ENCODE results near the gene DERA. TPM values are rescaled to one million over a fixed set of nuclear protein-coding genes. Genes with fewer than 3 reads are reported as not detected.

Gene DERA
- total and polyA plus RNA-seq, 4 experiments from 2014 or later, result 11.2 to 52.2 (median 18.5) TPM

GRCh38 chr12:15886372-15887042, 24.6 kb upstream of the DERA start:
- peaks cover 56% of the 10 kb centered on the region for H3K4me1 ChIP-seq (ENCODE audit: insufficient read depth, low read length)
- H3K27me3 Mint-ChIP-seq, result no peaks in the 10 kb centered on the region
- no peaks in the 10 kb centered on the region for H3K27me3 ChIP-seq (ENCODE audit: insufficient read depth, low read length)
- peaks cover 10% of the 10 kb centered on the region for H3K36me3 ChIP-seq (ENCODE audit: insufficient read depth, low read length)
- ChIA-PET POLR2A (ENCODE audit: partially characterized antibody) (interaction anchor here (1.2 kb wide), 1 partner anchor 302 kb away, joined by 3 read pairs; no protein-coding TSS in a partner anchor), CTCF (ENCODE audit: partially characterized antibody) (interaction anchor here (1.8 kb wide), 1 partner anchor 11 kb away, joined by 5 read pairs; no protein-coding TSS in a partner anchor)
- H3K9me3 ChIP-seq (ENCODE audit: control insufficient read depth in 1 of 2, low read length in 2 of 2), result no peaks in the 10 kb centered on the region
- peak overlapping the region in 4 of 7 donors; percentile 9 to 78 (median 48) for H3K27ac Mint-ChIP-seq
- H3K27ac ChIP-seq (ENCODE audit: low read depth, low read length), result no peak overlapping the region
- H3K9me3 Mint-ChIP-seq, result peaks cover 0 to 2% (median 0%) of the 10 kb centered on the region in 8 donors
- peak overlapping the region in 3 of 8 donors; percentile 8 to 15 (median 12) for H3K4me3 Mint-ChIP-seq
- H3K4me3 ChIP-seq (ENCODE audit: low read length in 2 of 2), result no peak overlapping the region
- intact Hi-C loops (cut with micrococcal nuclease), result loop anchor here (10.0 kb wide), 1 partner anchor 922 kb away; the partner anchor contains the start of gene ARHGDIB
- peaks cover 21 to 72% of the 10 kb centered on the region in 2 donors for H3K36me3 Mint-ChIP-seq
- no peak for DNase-seq
- peaks cover 48 to 85% (median 64%) of the 10 kb centered on the region in 4 donors for H3K4me1 Mint-ChIP-seq

GRCh38 chr12:15887043-15887817, 23.9 kb upstream of the DERA start:
- Histone ChIP-seq H3K27me3 (ENCODE audit: insufficient read depth, low read length) (no peaks in the 10 kb centered on the region), H3K4me3 (ENCODE audit: low read length in 2 of 2) (no peak overlapping the region), H3K4me1 (ENCODE audit: insufficient read depth, low read length) (peaks cover 54% of the 10 kb centered on the region), H3K36me3 (ENCODE audit: insufficient read depth, low read length) (peaks cover 14% of the 10 kb centered on the region), H3K9me3 (ENCODE audit: control insufficient read depth in 1 of 2, low read length in 2 of 2) (no peaks in the 10 kb centered on the region), H3K27ac (ENCODE audit: low read depth, low read length) (no peak overlapping the region)
- CTCF ChIA-PET (ENCODE audit: partially characterized antibody), result interaction anchor here (1.2 to 1.8 kb wide), 2 partner anchors 11 to 297 kb away, joined by 3 to 5 read pairs; no protein-coding TSS in a partner anchor
- DNase-seq, result no peak
- H3K27ac Mint-ChIP-seq, result peak overlapping the region in 5 of 7 donors; percentile 29 to 58 (median 52)
- intact Hi-C loops (cut with micrococcal nuclease), result loop anchor here (10.0 kb wide), 1 partner anchor 922 kb away; the partner anchor contains the start of gene ARHGDIB
- peaks cover 41 to 78% (median 60%) of the 10 kb centered on the region in 4 donors for H3K4me1 Mint-ChIP-seq
- H3K36me3 Mint-ChIP-seq, result peaks cover 21 to 71% of the 10 kb centered on the region in 2 donors
- POLR2A ChIA-PET (ENCODE audit: partially characterized antibody), result interaction anchor here (1.2 kb wide), 1 partner anchor 303 kb away, joined by 3 read pairs; no protein-coding TSS in a partner anchor
- H3K27me3 Mint-ChIP-seq, result no peaks in the 10 kb centered on the region
- peaks cover 0 to 1% (median 0%) of the 10 kb centered on the region in 8 donors for H3K9me3 Mint-ChIP-seq
- H3K4me3 Mint-ChIP-seq, result peak overlapping the region in 2 of 8 donors; percentile 12 to 17

- peaks cover 7% of the 10 kb centered on the region for H3K4me1 ChIP-seq (ENCODE audit: insufficient read depth, low read length)
- no peak for DNase-seq
- ChIA-PET CTCF (ENCODE audit: partially characterized antibody) (no interaction called here), POLR2A (ENCODE audit: partially characterized antibody) (no interaction called here)
- Mint-ChIP-seq H3K4me1 (peaks cover 10 to 23% (median 14%) of the 10 kb centered on the region in 4 donors), H3K27me3 (no peaks in the 10 kb centered on the region), H3K36me3 (peaks cover 10 to 66% of the 10 kb centered on the region in 2 donors), H3K9me3 (no peaks in the 10 kb centered on the region), H3K27ac (peak overlapping the region in 2 of 7 donors; percentile 23 to 53), H3K4me3 (no peak overlapping the region)
- no peak overlapping the region for H3K27ac ChIP-seq (ENCODE audit: low read depth, low read length)
- no peak overlapping the region for H3K4me3 ChIP-seq (ENCODE audit: low read length in 2 of 2)
- peaks cover 28% of the 10 kb centered on the region for H3K36me3 ChIP-seq (ENCODE audit: insufficient read depth, low read length)
- no peaks in the 10 kb centered on the region for H3K9me3 ChIP-seq (ENCODE audit: control insufficient read depth in 1 of 2, low read length in 2 of 2)
- intact Hi-C loops (cut with micrococcal nuclease), result no loop called here
- no peaks in the 10 kb centered on the region for H3K27me3 ChIP-seq (ENCODE audit: insufficient read depth, low read length)
These were observed 18.4 kb upstream of the DERA start for GRCh38 chr12:15892645-15893259.

- Mint-ChIP-seq H3K4me1 (peaks cover 6 to 22% (median 11%) of the 10 kb centered on the region in 4 donors), H3K27me3 (no peaks in the 10 kb centered on the region), H3K27ac (peak overlapping the region in 1 of 7 donors; percentile 53), H3K4me3 (no peak overlapping the region), H3K36me3 (peaks cover 14 to 65% of the 10 kb centered on the region in 2 donors), H3K9me3 (no peaks in the 10 kb centered on the region)
- intact Hi-C loops (cut with micrococcal nuclease), result no loop called here
- Histone ChIP-seq H3K27ac (ENCODE audit: low read depth, low read length) (no peak overlapping the region), H3K27me3 (ENCODE audit: insufficient read depth, low read length) (no peaks in the 10 kb centered on the region), H3K36me3 (ENCODE audit: insufficient read depth, low read length) (peaks cover 28% of the 10 kb centered on the region), H3K4me1 (ENCODE audit: insufficient read depth, low read length) (peaks cover 2% of the 10 kb centered on the region), H3K4me3 (ENCODE audit: low read length in 2 of 2) (no peak overlapping the region), H3K9me3 (ENCODE audit: control insufficient read depth in 1 of 2, low read length in 2 of 2) (no peaks in the 10 kb centered on the region)
- no peak for DNase-seq
- ChIA-PET CTCF (ENCODE audit: partially characterized antibody) (no interaction called here), POLR2A (ENCODE audit: partially characterized antibody) (no interaction called here)
These were observed 17.9 kb upstream of the DERA start for GRCh38 chr12:15893260-15893659.

GRCh38 chr12:15896867-15897266, 14.3 kb upstream of the DERA start:
- H3K36me3 Mint-ChIP-seq, result peaks cover 27 to 64% of the 10 kb centered on the region in 2 donors
- Histone ChIP-seq H3K4me1 (ENCODE audit: insufficient read depth, low read length) (no peaks in the 10 kb centered on the region), H3K4me3 (ENCODE audit: low read length in 2 of 2) (no peak overlapping the region), H3K36me3 (ENCODE audit: insufficient read depth, low read length) (peaks cover 20% of the 10 kb centered on the region), H3K27me3 (ENCODE audit: insufficient read depth, low read length) (no peaks in the 10 kb centered on the region), H3K27ac (ENCODE audit: low read depth, low read length) (no peak overlapping the region), H3K9me3 (ENCODE audit: control insufficient read depth in 1 of 2, low read length in 2 of 2) (no peaks in the 10 kb centered on the region)
- ChIA-PET POLR2A (ENCODE audit: partially characterized antibody) (interaction anchor here (1.1 to 1.8 kb wide), 2 partner anchors 10 to 15 kb away, joined by 3 to 11 read pairs; partner anchors contain the start of gene DERA), CTCF (ENCODE audit: partially characterized antibody) (interaction anchor here (0.7 to 3.1 kb wide), 9 partner anchors 8 to 620 kb away, joined by 3 to 42 read pairs (median 5); partner anchors contain the start of genes DERA and STRAP)
- peaks cover 6 to 12% (median 8%) of the 10 kb centered on the region in 4 donors for H3K4me1 Mint-ChIP-seq
- H3K27me3 Mint-ChIP-seq, result no peaks in the 10 kb centered on the region
- H3K9me3 Mint-ChIP-seq, result no peaks in the 10 kb centered on the region
- no peak for DNase-seq
- intact Hi-C loops (cut with micrococcal nuclease), result loop anchor here (5.0 kb wide), 2 partner anchors 110 to 365 kb away; partner anchors contain the start of gene EPS8
- peak overlapping the region in 1 of 7 donors; percentile 10 for H3K27ac Mint-ChIP-seq
- H3K4me3 Mint-ChIP-seq, result no peak overlapping the region

GRCh38 chr12:15897433-15897832, 13.7 kb upstream of the DERA start:
- no peak overlapping the region for H3K4me3 ChIP-seq (ENCODE audit: low read length in 2 of 2)
- CTCF ChIA-PET (ENCODE audit: partially characterized antibody), result interaction anchor here (0.7 to 3.1 kb wide), 11 partner anchors 9 to 621 kb away, joined by 3 to 42 read pairs (median 5); partner anchors contain the start of genes DERA and STRAP
- H3K9me3 ChIP-seq (ENCODE audit: control insufficient read depth in 1 of 2, low read length in 2 of 2), result no peaks in the 10 kb centered on the region
- H3K36me3 ChIP-seq (ENCODE audit: insufficient read depth, low read length), result peaks cover 25% of the 10 kb centered on the region
- no peaks in the 10 kb centered on the region for H3K27me3 ChIP-seq (ENCODE audit: insufficient read depth, low read length)
- H3K27ac ChIP-seq (ENCODE audit: low read depth, low read length), result no peak overlapping the region
- DNase-seq, result no peak
- intact Hi-C loops (cut with micrococcal nuclease), result loop anchor here (5.0 kb wide), 2 partner anchors 110 to 365 kb away; partner anchors contain the start of gene EPS8
- no peaks in the 10 kb centered on the region for H3K4me1 ChIP-seq (ENCODE audit: insufficient read depth, low read length)
- no peaks in the 10 kb centered on the region for H3K9me3 Mint-ChIP-seq
- H3K27ac Mint-ChIP-seq, result peak overlapping the region in 1 of 7 donors; percentile 22
- peaks cover 7 to 12% (median 8%) of the 10 kb centered on the region in 4 donors for H3K4me1 Mint-ChIP-seq
- peaks cover 33 to 67% of the 10 kb centered on the region in 2 donors for H3K36me3 Mint-ChIP-seq
- no peak overlapping the region for H3K4me3 Mint-ChIP-seq
- no peaks in the 10 kb centered on the region for H3K27me3 Mint-ChIP-seq
- POLR2A ChIA-PET (ENCODE audit: partially characterized antibody), result interaction anchor here (1.1 to 1.8 kb wide), 2 partner anchors 9 to 14 kb away, joined by 3 to 11 read pairs; partner anchors contain the start of gene DERA

Data from CD4-positive, alpha-beta memory T cell (primary cell).